Skeletal muscle tissue (tissue), 4 donors: ENCODE results near the gene CD81. TPM values are rescaled to one million over a fixed set of nuclear protein-coding genes. Genes with fewer than 3 reads are reported as not detected.
"Not testable (repeated sequence)": the region's sequence is repeated elsewhere in the genome, so short reads cannot be mapped to it uniquely, and the experiment has no call there.

Experiments used
- H3K27ac ChIP-seq: one replicate; pipeline ENCODE4 v1.7.0; 2013; ENCODE audit warnings: mild to moderate bottlenecking, low read depth, low read length, inconsistent platforms
- H3K27me3 ChIP-seq, 3 donors: one replicate each; pipeline ENCODE4 v1.7.0; 2013; ENCODE audit warnings: low read length in 3 of 3; ENCODE audit not compliant: control insufficient read depth in 3 of 3, insufficient read depth in 3 of 3
- H3K36me3 ChIP-seq, 3 donors: one replicate each; pipeline ENCODE4 v1.7.0; 2013; ENCODE audit warnings: low read length in 3 of 3; ENCODE audit not compliant: control insufficient read depth in 3 of 3, insufficient read depth in 3 of 3
- H3K4me1 ChIP-seq, 3 donors: one replicate each; pipeline ENCODE4 v1.7.0; 2013; ENCODE audit warnings: low read length in 3 of 3, mild to moderate bottlenecking in 3 of 3; ENCODE audit not compliant: control insufficient read depth in 3 of 3, insufficient read depth in 3 of 3
- H3K4me3 ChIP-seq, 3 donors: one replicate each; pipeline ENCODE4 v1.7.0; 2013; ENCODE audit warnings: low read length in 3 of 3
- H3K9ac ChIP-seq, 3 donors: one replicate each; pipeline ENCODE4 v1.7.0; 2013; ENCODE audit warnings: low read length in 3 of 3, mild to moderate bottlenecking in 3 of 3, moderate library complexity in 2 of 3, low read depth in 1 of 3
- H3K9me3 ChIP-seq, 3 donors: one replicate each; pipeline ENCODE4 v1.7.0; 2013; ENCODE audit warnings: low read length in 3 of 3; ENCODE audit not compliant: control insufficient read depth in 3 of 3
- total RNA-seq: library from RNA; depleted of rRNA; stranded (reverse); fragments of >200 nt; gene quantifications from one replicate; pipeline ENCODE4 v1.2.3, GENCODE V29; 2014
- donor health status: Osteomylitis.

CD81 gene
- total RNA-seq, 1 donor from 2014 or later, result 221 TPM

DNA sequence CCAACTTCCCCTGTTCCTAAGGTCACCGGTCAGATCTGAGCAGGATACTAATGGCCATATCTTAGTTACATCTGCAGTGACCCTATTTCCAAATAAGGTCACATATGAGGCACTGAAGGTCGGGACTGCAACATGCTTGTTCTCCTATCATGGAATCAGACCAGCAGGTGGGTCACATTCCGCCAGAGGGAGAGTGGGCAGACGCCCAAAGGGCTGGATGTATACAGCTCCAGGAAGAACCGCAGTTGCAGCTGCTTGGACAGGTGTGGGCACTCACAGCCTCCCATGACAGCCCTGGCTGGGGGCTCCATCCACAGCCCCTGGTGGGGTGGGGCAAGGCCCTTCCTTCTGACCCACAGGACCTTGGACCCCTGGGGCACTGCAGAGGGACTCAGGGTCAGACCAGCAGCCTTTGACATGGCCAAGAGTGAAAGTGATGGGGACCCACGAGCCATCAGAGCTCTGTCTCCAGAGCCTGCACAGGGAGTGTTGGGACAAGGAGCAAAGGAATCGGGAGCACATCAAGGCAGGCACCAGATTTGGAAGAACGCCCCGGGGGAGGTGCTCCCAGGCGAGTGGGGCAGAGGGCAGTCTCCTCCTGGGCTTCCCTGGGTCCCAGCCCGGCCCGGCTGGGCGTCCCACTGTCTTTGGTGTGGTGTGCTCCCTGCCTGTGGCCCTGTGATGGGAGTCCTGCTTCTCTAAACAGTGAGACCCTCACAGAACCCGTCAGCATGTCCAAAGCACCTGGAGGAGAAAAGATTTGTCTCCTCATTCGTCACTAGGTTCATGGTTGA lies 13.3 kb upstream of the CD81 start:
- Histone ChIP-seq H3K4me1 (peaks cover 0 to 5% (median 2%) of the 10 kb centered on the region in 3 donors), H3K9me3 (no peaks in the 10 kb centered on the region), H3K4me3 (no peak overlapping the region), H3K27ac (no peak overlapping the region), H3K36me3 (no peaks in the 10 kb centered on the region), H3K9ac (no peak overlapping the region), H3K27me3 (peaks cover 0 to 4% (median 0%) of the 10 kb centered on the region in 3 donors)

DNA sequence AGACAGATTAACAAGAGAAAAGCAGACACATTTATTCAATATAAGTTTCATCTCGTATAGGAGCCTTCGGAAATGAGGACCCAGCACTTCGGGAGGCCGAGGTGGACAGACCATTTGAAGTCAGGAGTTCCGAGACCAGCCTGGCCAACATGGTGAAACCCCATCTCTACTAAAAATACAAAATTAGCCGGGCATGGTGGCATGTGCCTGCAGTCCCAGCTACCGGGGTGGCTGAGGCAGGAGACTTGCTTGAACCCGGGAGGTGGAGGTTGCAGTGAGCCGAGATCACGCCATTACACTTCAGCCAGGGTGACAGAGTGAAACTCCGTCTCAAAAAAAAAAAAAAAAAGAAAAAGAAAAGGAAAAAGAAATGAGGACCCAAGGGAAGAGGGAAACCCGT lies 12.7 kb upstream of the CD81 start:
- H3K27me3 ChIP-seq, H3K36me3 ChIP-seq, H3K9ac ChIP-seq, H3K9me3 ChIP-seq, H3K4me1 ChIP-seq, H3K27ac ChIP-seq, H3K4me3 ChIP-seq: not testable (repeated sequence)

DNA sequence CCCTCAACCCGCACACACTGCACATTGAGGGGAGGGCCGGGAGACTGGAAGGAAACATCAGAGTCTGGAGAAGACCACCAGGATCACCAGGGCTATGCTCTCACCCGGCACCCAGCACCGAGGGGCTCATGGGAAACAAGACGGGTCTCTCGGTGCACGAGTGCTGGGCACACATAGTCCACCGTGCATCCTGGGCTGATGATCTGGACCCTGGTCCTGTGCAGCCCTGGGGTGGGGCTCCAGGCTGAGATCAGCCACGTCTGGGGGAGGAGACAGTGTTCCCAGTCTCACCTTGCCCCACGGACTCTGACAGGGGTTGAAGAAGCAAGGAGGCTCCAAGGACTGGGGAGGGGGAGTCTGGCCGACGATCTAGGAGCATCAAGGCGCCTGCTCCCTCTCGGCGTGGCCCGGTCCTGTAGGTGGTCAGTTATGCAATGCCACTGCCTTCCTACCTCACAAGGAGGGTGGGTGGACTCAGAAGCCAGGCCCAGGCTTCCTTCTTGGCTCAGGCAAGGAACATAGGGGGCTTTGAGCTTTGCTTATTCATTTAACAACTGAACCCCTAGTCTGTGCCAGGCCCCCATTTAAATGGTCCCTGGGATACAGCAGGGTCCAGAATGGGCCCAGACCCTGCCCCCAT lies 11.4 kb upstream of the CD81 start:
- peaks cover 0 to 4% (median 0%) of the 10 kb centered on the region in 3 donors for H3K27me3 ChIP-seq
- H3K9ac ChIP-seq, result no peak overlapping the region
- no peak overlapping the region for H3K4me3 ChIP-seq
- no peaks in the 10 kb centered on the region for H3K36me3 ChIP-seq
- no peaks in the 10 kb centered on the region for H3K9me3 ChIP-seq
- no peak overlapping the region for H3K27ac ChIP-seq
- H3K4me1 ChIP-seq, result peaks cover 0 to 5% (median 2%) of the 10 kb centered on the region in 3 donors

DNA sequence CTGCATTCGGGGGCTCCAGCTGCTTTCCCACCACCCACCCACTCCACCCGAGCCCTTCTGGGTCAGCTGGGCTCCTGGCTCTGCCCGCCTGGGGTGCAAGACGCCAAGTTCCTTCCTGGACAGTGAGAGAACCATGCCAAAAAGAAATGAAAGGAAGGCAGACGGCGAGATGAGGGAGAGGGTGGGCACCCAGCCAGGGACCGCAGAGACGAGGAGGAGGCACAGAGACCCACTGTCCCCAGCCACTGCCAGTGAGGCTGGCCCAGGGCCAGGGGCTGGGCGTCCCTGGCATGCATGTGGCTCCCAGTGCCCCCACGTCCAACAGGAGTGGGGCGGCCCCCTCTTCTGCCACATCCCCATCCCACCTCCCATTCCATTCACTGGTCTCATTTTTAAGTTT lies 10.8 kb upstream of the CD81 start:
- no peaks in the 10 kb centered on the region for H3K9me3 ChIP-seq
- H3K27me3 ChIP-seq, result peaks cover 0 to 4% (median 0%) of the 10 kb centered on the region in 3 donors
- peaks cover 0 to 5% (median 2%) of the 10 kb centered on the region in 3 donors for H3K4me1 ChIP-seq
- H3K4me3 ChIP-seq, result no peak overlapping the region
- H3K27ac ChIP-seq, result no peak overlapping the region
- no peaks in the 10 kb centered on the region for H3K36me3 ChIP-seq
- H3K9ac ChIP-seq, result no peak overlapping the region

DNA sequence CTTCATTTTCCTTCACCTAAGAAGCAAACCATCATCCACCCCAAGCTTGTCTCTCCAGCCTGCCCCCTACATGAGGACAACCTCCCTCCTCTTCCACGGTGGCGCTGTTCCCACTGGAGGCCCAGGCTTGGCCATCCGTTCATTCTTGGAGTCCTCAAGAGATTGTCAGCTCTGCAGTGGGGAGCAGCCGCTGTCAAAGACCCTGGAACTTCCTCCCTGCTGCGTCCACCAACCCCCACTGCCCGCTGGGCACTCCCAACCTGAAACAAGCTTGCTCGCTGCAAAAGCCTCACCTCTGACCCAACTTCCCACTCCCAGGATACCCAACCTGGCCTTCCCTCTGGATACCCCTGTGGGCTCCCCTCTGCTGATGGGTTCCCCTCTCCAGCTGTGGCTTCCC lies 10.4 kb upstream of the CD81 start:
- H3K9me3 ChIP-seq, result no peaks in the 10 kb centered on the region
- H3K27me3 ChIP-seq, result peaks cover 0 to 4% (median 0%) of the 10 kb centered on the region in 3 donors
- H3K9ac ChIP-seq, result no peak overlapping the region
- H3K4me1 ChIP-seq, result peaks cover 0 to 5% (median 2%) of the 10 kb centered on the region in 3 donors
- no peak overlapping the region for H3K4me3 ChIP-seq
- H3K36me3 ChIP-seq, result no peaks in the 10 kb centered on the region
- no peak overlapping the region for H3K27ac ChIP-seq

DNA sequence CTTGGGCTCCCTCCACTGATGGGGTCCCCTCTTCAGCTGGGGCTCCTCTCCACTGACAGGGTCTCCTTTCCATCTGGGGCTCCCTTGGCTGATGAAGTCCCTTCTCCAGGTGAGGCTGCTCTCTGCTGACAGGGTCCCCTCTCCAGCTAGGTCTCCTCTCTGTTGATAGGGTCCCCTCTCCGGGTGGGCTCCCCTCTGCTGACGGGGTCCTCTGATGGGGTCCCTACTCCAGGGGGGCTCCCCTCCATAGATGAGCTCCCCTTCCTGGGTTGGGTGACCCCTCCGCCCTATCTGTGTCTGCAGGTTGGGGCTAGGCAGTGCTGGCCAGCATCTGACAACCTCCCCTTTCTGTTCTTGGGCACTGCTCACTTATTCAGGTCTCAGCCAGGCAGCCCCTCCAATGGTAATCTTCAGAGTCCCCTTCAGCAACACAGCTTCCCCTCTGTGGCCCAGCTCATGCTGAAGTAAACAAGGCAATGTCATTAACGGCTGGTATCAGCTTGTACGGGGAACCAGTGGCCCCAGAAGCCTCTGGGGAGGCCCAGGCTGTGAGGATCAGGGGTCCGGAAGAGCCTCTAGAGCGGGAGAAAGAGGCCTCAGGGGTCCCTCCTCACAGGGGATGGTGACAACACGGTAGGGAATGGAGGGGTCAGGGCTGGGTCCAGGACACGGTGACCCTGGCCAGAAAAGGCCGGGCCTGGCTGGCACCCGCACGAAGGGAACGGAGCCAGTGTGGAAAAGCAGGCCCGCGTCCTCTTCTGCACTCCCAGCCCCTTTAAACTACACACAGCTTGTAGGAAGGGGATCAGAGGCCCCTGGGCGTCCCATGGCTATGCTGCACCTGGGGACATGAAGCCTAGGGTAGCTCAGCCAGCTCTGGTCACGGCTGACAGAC lies 9.6 kb upstream of the CD81 start:
- no peaks in the 10 kb centered on the region for H3K36me3 ChIP-seq
- H3K9ac ChIP-seq, result no peak overlapping the region
- peaks cover 0 to 4% (median 0%) of the 10 kb centered on the region in 3 donors for H3K27me3 ChIP-seq
- H3K27ac ChIP-seq, result no peak overlapping the region
- no peak overlapping the region for H3K4me3 ChIP-seq
- peaks cover 0 to 5% (median 2%) of the 10 kb centered on the region in 3 donors for H3K4me1 ChIP-seq
- H3K9me3 ChIP-seq, result no peaks in the 10 kb centered on the region

DNA sequence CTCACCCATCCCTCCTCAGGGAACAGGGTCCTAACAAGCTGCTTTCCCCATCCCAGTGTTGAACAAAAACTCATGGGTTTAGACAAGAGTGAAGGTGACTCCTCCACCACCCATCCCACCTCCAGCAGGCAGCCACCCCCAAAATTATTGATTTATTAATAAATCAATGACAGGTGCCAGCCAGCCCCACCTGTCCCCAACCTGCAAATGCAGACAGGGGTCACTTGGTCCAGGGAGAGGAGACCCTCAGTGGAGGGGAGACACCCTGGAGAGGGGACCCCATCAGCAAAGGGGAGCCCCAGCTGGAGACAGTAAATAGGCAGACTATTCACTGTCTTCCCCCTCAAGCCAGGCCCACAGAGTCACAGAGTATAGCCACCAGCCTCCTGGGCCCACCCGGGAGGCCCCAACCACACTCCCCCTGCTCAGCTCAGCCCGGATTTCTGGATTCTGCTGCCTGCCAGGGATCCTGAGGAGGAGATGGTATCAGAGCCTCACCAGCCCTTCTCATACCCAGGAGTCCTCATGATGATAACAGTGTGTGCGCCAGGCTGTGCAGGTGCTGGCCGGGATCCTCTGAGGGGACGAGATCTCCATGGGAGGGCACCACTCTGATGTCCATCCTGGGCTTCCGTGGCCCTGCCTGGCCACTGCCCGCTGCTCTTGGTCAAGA lies 8.8 kb upstream of the CD81 start:
- no peaks in the 10 kb centered on the region for H3K36me3 ChIP-seq
- H3K4me3 ChIP-seq, result no peak overlapping the region
- peaks cover 0 to 5% (median 2%) of the 10 kb centered on the region in 3 donors for H3K4me1 ChIP-seq
- H3K27me3 ChIP-seq, result peaks cover 0 to 4% (median 0%) of the 10 kb centered on the region in 3 donors
- H3K9ac ChIP-seq, result no peak overlapping the region
- H3K9me3 ChIP-seq, result no peaks in the 10 kb centered on the region
- no peak overlapping the region for H3K27ac ChIP-seq

DNA sequence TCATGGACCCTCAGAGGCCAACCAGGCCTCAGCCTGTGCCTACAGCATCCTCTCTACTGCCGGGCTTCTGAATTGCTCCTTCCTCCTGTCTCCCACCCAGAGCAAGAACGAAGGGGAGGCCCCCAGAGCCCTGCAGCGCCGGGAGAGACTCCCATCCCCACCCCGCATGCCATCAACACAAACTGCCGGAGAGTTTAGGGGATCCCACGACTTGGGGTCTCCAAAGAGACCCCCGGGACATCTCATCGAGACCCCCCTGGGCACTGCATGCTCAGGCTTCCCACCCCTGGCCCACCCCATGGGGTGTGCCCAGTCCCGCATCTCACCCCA lies 8.3 kb upstream of the CD81 start:
- no peaks in the 10 kb centered on the region for H3K36me3 ChIP-seq
- peaks cover 0 to 5% (median 2%) of the 10 kb centered on the region in 3 donors for H3K4me1 ChIP-seq
- H3K4me3 ChIP-seq, result no peak overlapping the region
- no peak overlapping the region for H3K9ac ChIP-seq
- no peak overlapping the region for H3K27ac ChIP-seq
- H3K9me3 ChIP-seq, result no peaks in the 10 kb centered on the region
- H3K27me3 ChIP-seq, result peaks cover 0 to 4% (median 0%) of the 10 kb centered on the region in 3 donors

DNA sequence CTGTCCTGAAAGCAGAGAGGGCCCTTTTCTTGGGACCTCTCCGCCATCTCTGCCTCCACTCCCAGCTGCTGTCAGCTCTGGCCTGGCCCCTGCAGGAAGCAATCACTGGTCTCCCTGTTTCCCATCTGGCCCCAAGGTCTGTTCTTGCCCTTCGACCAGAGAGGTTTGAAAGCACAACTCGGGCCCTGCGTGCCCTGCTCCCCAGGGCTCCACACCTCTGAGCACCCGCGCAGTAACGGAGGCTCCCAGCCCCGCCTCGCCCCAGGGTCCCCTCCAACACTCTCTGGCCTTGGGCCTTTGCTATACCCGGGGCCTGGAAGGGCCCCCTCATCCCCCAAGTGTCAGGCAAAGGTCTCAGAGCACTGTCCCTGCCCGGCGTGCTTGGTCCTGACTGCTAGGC lies 7.8 kb upstream of the CD81 start:
- Histone ChIP-seq H3K36me3 (no peaks in the 10 kb centered on the region), H3K27ac (no peak overlapping the region), H3K4me3 (no peak overlapping the region), H3K9ac (no peak overlapping the region), H3K27me3 (peaks cover 0 to 4% (median 0%) of the 10 kb centered on the region in 3 donors), H3K4me1 (peaks cover 0 to 5% (median 2%) of the 10 kb centered on the region in 3 donors), H3K9me3 (no peaks in the 10 kb centered on the region)
